BE2C (cell line): ENCODE measurements around the gene IQSEC3.

Experiments
- DNase-seq: peaks from one replicate; pipeline ENCODE4 v3.0.0-alpha.2; 2020
- H3K27me3 ChIP-seq: fragments of 250-450 bp; sonication (Bioruptor Pico); 2 replicates; pipeline ENCODE4 v1.5.1; 2020; ENCODE audit warnings: mild to moderate bottlenecking
- H3K36me3 ChIP-seq: fragments of 250-450 bp; sonication (Bioruptor Pico); 2 replicates; pipeline ENCODE4 v1.5.1; 2020; ENCODE audit warnings: mild to moderate bottlenecking
- H3K4me1 ChIP-seq: fragments of 250-450 bp; sonication (Bioruptor Pico); 2 replicates; pipeline ENCODE4 v1.5.1; 2020
- H3K4me3 ChIP-seq: 2 replicates; pipeline ENCODE4 v1.5.1; 2011; ENCODE audit warnings: low read depth, low read length
- H3K9me3 ChIP-seq: fragments of 250-450 bp; sonication (Bioruptor Pico); 2 replicates; pipeline ENCODE4 v1.5.1; 2020
- CTCF ChIP-seq: IDR thresholded peaks from 2 replicates; pipeline ENCODE4 v1.5.1; 2012; ENCODE audit warnings: mild to moderate bottlenecking, low read depth, low read length

Gene IQSEC3

GRCh38 chr12:91213-91612 lies 24.6 kb downstream of the IQSEC3 start:
- no peak for DNase-seq
- no peaks in the 10 kb centered on the region for H3K27me3 ChIP-seq
- H3K36me3 ChIP-seq, result no peaks in the 10 kb centered on the region
- peaks cover 10% of the 10 kb centered on the region for H3K4me1 ChIP-seq
- H3K4me3 ChIP-seq, result no peak overlapping the region
- H3K9me3 ChIP-seq, result no peaks in the 10 kb centered on the region; the same call in none of the 2 replicates
- TF ChIP-seq CTCF, result no peak

GRCh38 chr12:93266-94005 lies 26.9 kb downstream of the IQSEC3 start:
- H3K4me1 ChIP-seq, result no peaks in the 10 kb centered on the region
- H3K4me3 ChIP-seq, result no peak overlapping the region
- DNase-seq, result no peak
- no peak for TF ChIP-seq CTCF
- H3K9me3 ChIP-seq, result no peaks in the 10 kb centered on the region; the same call in none of the 2 replicates
- no peaks in the 10 kb centered on the region for H3K36me3 ChIP-seq
- no peaks in the 10 kb centered on the region for H3K27me3 ChIP-seq

- H3K4me3 ChIP-seq, result no peak overlapping the region
- no peaks in the 10 kb centered on the region for H3K4me1 ChIP-seq
- no peak for TF ChIP-seq CTCF
- no peaks in the 10 kb centered on the region for H3K27me3 ChIP-seq
- H3K36me3 ChIP-seq, result no peaks in the 10 kb centered on the region
- no peaks in the 10 kb centered on the region for H3K9me3 ChIP-seq
- no peak for DNase-seq
Measured at GRCh38 chr12:96543-96942, 30.0 kb downstream of the IQSEC3 start.

- H3K4me1 ChIP-seq, result no peaks in the 10 kb centered on the region
- H3K4me3 ChIP-seq, result no peak overlapping the region
- H3K27me3 ChIP-seq, result no peaks in the 10 kb centered on the region
- TF ChIP-seq CTCF, result no peak
- DNase-seq, result no peak
- H3K36me3 ChIP-seq, result no peaks in the 10 kb centered on the region
- H3K9me3 ChIP-seq, result no peaks in the 10 kb centered on the region
Measured at GRCh38 chr12:98924-99352, 32.4 kb downstream of the IQSEC3 start.

- DNase-seq, result no peak
- H3K4me3 ChIP-seq, result no peak overlapping the region
- H3K36me3 ChIP-seq, result no peaks in the 10 kb centered on the region
- no peaks in the 10 kb centered on the region for H3K27me3 ChIP-seq
- no peak for TF ChIP-seq CTCF
- no peaks in the 10 kb centered on the region for H3K4me1 ChIP-seq
- H3K9me3 ChIP-seq, result no peaks in the 10 kb centered on the region
Measured at GRCh38 chr12:99605-100004, 33.0 kb downstream of the IQSEC3 start.
